Nephron (organoid): Measurements from ENCODE around the gene RFTN1.

Source experiments
- H3K27ac Mint-ChIP-seq, 3 experiments: 2 replicates each; pipeline ENCODE4 v1.8.0; 2020; ENCODE audit warnings: mixed read lengths in 3 of 3, mild to moderate bottlenecking in 2 of 3, moderate library complexity in 1 of 3
- H3K27me3 Mint-ChIP-seq: 2 replicates; pipeline ENCODE4 v1.8.0; 2021; ENCODE audit warnings: low read depth, mild to moderate bottlenecking, moderate library complexity, mixed read lengths
- H3K36me3 Mint-ChIP-seq: 2 replicates; pipeline ENCODE4 v1.8.0; 2020; ENCODE audit warnings: low read depth, mixed read lengths
- H3K4me1 Mint-ChIP-seq: 2 replicates; pipeline ENCODE4 v1.8.0; 2020; ENCODE audit warnings: mixed read lengths
- H3K4me3 Mint-ChIP-seq, 3 experiments: 2 replicates each; pipeline ENCODE4 v1.8.0; 2020; ENCODE audit warnings: mild to moderate bottlenecking in 3 of 3, mixed read lengths in 3 of 3, moderate library complexity in 2 of 3
- H3K9me3 Mint-ChIP-seq: 2 replicates; pipeline ENCODE4 v1.8.0; 2020; ENCODE audit warnings: mixed read lengths
- TF ChIP-seq, protein P1 (sequence below), 3 experiments: fragments of 200-600 bp; sonication (generic); IDR thresholded peaks; one replicate each; pipeline ENCODE4 v1.5.0; 2021; ENCODE audit warnings: antibody characterized with exemption in 3 of 3; ENCODE audit not compliant: unreplicated experiment in 3 of 3

The RFTN1 gene

DNA sequence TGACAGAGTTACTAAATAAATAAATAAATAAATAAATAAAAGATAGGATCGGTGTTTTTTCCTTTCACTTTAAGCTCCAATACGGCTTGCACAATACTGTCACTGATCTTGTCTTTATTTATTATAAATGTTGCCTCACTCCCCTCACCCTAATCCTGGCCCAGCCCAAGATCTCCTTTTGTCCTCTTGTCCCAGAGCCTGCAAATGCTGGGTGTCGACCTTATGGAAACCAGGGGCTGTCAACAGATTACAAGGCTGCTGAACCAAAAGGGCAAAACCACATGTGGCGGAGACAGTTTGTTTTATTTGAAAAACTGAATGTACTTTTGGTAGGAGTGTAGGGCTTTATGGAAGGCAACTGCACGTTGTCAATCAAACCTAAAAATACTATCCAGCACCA, 75.9 kb downstream of the RFTN1 start:
- peaks cover 10% of the 10 kb centered on the region for H3K4me1 Mint-ChIP-seq
- H3K27ac Mint-ChIP-seq = no peak overlapping the region
- H3K4me3 Mint-ChIP-seq = no peak overlapping the region
- H3K27me3 Mint-ChIP-seq = no peaks in the 10 kb centered on the region
- H3K36me3 Mint-ChIP-seq = no peaks in the 10 kb centered on the region
- TF ChIP-seq, protein P1, sequence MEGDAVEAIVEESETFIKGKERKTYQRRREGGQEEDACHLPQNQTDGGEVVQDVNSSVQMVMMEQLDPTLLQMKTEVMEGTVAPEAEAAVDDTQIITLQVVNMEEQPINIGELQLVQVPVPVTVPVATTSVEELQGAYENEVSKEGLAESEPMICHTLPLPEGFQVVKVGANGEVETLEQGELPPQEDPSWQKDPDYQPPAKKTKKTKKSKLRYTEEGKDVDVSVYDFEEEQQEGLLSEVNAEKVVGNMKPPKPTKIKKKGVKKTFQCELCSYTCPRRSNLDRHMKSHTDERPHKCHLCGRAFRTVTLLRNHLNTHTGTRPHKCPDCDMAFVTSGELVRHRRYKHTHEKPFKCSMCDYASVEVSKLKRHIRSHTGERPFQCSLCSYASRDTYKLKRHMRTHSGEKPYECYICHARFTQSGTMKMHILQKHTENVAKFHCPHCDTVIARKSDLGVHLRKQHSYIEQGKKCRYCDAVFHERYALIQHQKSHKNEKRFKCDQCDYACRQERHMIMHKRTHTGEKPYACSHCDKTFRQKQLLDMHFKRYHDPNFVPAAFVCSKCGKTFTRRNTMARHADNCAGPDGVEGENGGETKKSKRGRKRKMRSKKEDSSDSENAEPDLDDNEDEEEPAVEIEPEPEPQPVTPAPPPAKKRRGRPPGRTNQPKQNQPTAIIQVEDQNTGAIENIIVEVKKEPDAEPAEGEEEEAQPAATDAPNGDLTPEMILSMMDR (IDR thresholded peaks at IDR 0.05; ENCODE audit: unreplicated experiment in 3 of 3) = no peak
- no peaks in the 10 kb centered on the region for H3K9me3 Mint-ChIP-seq

DNA sequence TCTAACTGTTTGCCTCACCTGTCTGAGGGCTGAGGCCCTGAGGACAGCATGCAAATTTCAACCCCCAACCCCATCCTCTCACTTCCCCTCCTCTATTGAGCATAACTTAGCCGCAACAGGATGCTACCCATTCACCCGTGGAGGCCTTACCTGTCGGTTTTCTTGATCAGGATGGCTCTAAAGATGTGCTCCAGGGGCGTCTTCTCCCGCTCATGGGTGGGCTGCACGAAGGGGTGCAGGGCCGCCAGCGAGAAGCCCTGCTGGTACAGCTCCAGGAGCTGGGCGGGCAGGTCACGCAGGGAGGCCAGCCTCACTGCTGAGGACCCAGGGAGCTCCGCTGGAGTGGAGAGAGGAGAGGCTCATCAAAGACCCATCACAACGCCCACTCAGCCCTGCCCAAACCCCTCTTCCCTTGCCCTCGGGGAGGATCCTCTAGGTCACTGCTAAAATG, 79.8 kb downstream of the RFTN1 start:
- Mint-ChIP-seq H3K36me3 (no peaks in the 10 kb centered on the region), H3K9me3 (no peaks in the 10 kb centered on the region), H3K27ac (no peak overlapping the region), H3K27me3 (no peaks in the 10 kb centered on the region), H3K4me1 (peaks cover 9% of the 10 kb centered on the region), H3K4me3 (no peak overlapping the region)
- TF ChIP-seq, protein P1 (IDR thresholded peaks at IDR 0.05; ENCODE audit: unreplicated experiment in 3 of 3) = no peak

- no peak overlapping the region for H3K27ac Mint-ChIP-seq
These were observed 80.8 kb downstream of the RFTN1 start for GRCh38 chr3:16432714-16433113.

DNA sequence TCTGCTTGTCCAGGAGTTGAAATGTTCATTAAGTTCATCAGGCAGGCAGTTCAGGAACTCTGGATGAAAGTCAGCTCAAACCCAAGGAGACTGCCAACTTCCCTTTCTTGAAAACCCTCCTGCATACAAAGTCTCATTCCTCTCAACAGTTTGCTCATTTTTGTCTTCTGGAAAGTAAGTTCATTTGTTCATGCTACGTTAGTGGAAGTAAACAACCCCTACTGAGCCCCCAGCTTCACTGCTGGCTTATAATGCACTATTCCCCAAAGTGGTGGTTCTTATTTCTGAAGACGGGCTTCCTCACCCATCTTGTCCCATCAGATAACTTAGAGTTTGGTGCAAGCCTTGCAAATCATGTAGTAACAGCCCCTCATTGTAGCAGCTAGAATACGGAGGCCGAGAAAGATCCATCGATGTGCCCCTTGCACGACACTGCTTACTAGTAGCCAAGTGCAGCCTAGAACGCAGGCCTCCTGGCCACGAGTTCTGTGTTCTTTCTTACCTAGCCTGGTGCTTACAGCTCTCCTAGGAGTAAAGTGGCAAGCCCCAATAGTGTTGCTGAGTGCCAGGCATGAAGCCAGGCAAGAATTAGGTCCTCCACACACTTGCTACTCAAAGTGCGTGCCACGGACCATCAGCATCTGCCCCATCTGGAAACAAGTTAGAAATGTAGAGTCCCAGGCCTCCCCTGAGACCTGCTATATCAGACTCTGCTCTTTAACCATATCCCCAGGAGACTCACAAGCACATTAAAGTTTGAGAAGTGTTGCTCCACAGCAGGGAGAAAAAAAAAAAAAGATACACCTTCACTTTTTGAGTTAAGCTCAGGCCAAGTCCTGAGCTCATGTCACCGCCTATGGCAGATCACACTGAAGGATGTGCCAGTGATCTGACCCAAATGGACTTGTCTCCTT, 82.5 kb downstream of the RFTN1 start:
- TF ChIP-seq, protein P1 (IDR thresholded peaks at IDR 0.05; ENCODE audit: unreplicated experiment in 3 of 3) = no peak
- Mint-ChIP-seq H3K9me3 (no peaks in the 10 kb centered on the region), H3K36me3 (no peaks in the 10 kb centered on the region), H3K27ac (no peak overlapping the region), H3K4me3 (no peak overlapping the region), H3K4me1 (peaks cover 6% of the 10 kb centered on the region), H3K27me3 (no peaks in the 10 kb centered on the region)

More at GRCh38 chr3:16432714-16433113, 80.8 kb downstream of the RFTN1 start:
- no peak overlapping the region for H3K4me3 Mint-ChIP-seq
- H3K4me1 Mint-ChIP-seq = peaks cover 6% of the 10 kb centered on the region
- TF ChIP-seq, protein P1 (IDR thresholded peaks at IDR 0.05; ENCODE audit: unreplicated experiment in 3 of 3) = no peak
- no peaks in the 10 kb centered on the region for H3K36me3 Mint-ChIP-seq
- no peaks in the 10 kb centered on the region for H3K27me3 Mint-ChIP-seq
- H3K9me3 Mint-ChIP-seq = no peaks in the 10 kb centered on the region

- H3K4me1 Mint-ChIP-seq = peaks cover 6% of the 10 kb centered on the region
- H3K36me3 Mint-ChIP-seq = no peaks in the 10 kb centered on the region
- TF ChIP-seq, protein P1 (IDR thresholded peaks at IDR 0.05; ENCODE audit: unreplicated experiment in 3 of 3) = no peak
- no peak overlapping the region for H3K4me3 Mint-ChIP-seq
- no peaks in the 10 kb centered on the region for H3K9me3 Mint-ChIP-seq
- no peak overlapping the region for H3K27ac Mint-ChIP-seq
- H3K27me3 Mint-ChIP-seq = no peaks in the 10 kb centered on the region
These were observed 84.4 kb downstream of the RFTN1 start for GRCh38 chr3:16429086-16429485.

GRCh38 chr3:16428612-16429011, 84.9 kb downstream of the RFTN1 start:
- TF ChIP-seq, protein P1 (IDR thresholded peaks at IDR 0.05; ENCODE audit: unreplicated experiment in 3 of 3) = no peak
- H3K27me3 Mint-ChIP-seq = no peaks in the 10 kb centered on the region
- no peaks in the 10 kb centered on the region for H3K9me3 Mint-ChIP-seq
- H3K27ac Mint-ChIP-seq = no peak overlapping the region
- H3K4me3 Mint-ChIP-seq = no peak overlapping the region
- H3K36me3 Mint-ChIP-seq = no peaks in the 10 kb centered on the region
- peaks cover 6% of the 10 kb centered on the region for H3K4me1 Mint-ChIP-seq
